WTC11 (cell line): ENCODE data around the gene RAN. TPM values are rescaled to one million over a fixed set of nuclear protein-coding genes. Genes with fewer than 3 reads are reported as not detected.

Source experiments
- ATAC-seq: fragments of 200-7000 bp; cut with Tn5 transposase; 2 replicates; pipeline ENCODE4 v1.10.0; 2021; ENCODE audit warnings: mild to moderate bottlenecking, moderate library complexity
- CTCF ChIA-PET: fragments of 300-600 bp; sonication (Branson Sonifier 250); formaldehyde crosslinking; loops from one replicate; lab custom pipeline; 2021; ENCODE audit warnings: antibody characterized with exemption; lab: Charles Lee
- POLR2A ChIA-PET: fragments of 350-600 bp; sonication (Branson Sonifier 250); formaldehyde crosslinking; loops from one replicate; lab custom pipeline; 2021; ENCODE audit warnings: antibody characterized with exemption; lab: Charles Lee
- DNase-seq: peaks from one replicate; pipeline ENCODE4 v3.0.0; 2021; ENCODE audit warnings: low spot score
- H3K27ac Mint-ChIP-seq: 2 replicates; pipeline ENCODE4 v1.8.0; 2021; ENCODE audit warnings: mixed read lengths
- H3K27me3 Mint-ChIP-seq: 2 replicates; pipeline ENCODE4 v1.8.0; 2021; ENCODE audit warnings: low read depth, mild to moderate bottlenecking, moderate library complexity, mixed read lengths
- H3K36me3 Mint-ChIP-seq: 2 replicates; pipeline ENCODE4 v1.8.0; 2021; ENCODE audit warnings: mixed read lengths
- H3K4me1 Mint-ChIP-seq: 2 replicates; pipeline ENCODE4 v1.8.0; 2022; ENCODE audit warnings: mixed read lengths
- H3K4me3 Mint-ChIP-seq: 2 replicates; pipeline ENCODE4 v1.8.0; 2021; ENCODE audit warnings: mild to moderate bottlenecking, moderate library complexity, mixed read lengths
- H3K9me3 Mint-ChIP-seq: 2 replicates; pipeline ENCODE4 v1.8.0; 2021; ENCODE audit warnings: mixed read lengths
- ELF4 ChIP-seq: sonication (generic); formaldehyde crosslinking; IDR thresholded peaks from 2 replicates; pipeline ENCODE4 v1.8.1; 2022; ENCODE audit warnings: low read depth, mild to moderate bottlenecking, moderate library complexity, missing genetic modification reagents
- EMX1 ChIP-seq: fragments of 250-450 bp; sonication (Bioruptor Pico); IDR thresholded peaks from 2 replicates; pipeline ENCODE4 v1.8.0; 2021; ENCODE audit warnings: mild to moderate bottlenecking
- HMGA2 ChIP-seq: fragments of 250-450 bp; sonication (Bioruptor Pico); IDR thresholded peaks from 2 replicates; pipeline ENCODE4 v1.4.0; 2021; ENCODE audit warnings: mild to moderate bottlenecking, moderate library complexity
- MXD4 ChIP-seq: fragments of 250-450 bp; sonication (Bioruptor Pico); IDR thresholded peaks from 2 replicates; pipeline ENCODE4 v1.8.0; 2021; ENCODE audit warnings: mild to moderate bottlenecking, moderate library complexity, borderline replicate concordance
- NR2C2 ChIP-seq: sonication (generic); formaldehyde crosslinking; IDR thresholded peaks from 2 replicates; pipeline ENCODE4 v1.8.0; 2022; ENCODE audit warnings: mild to moderate bottlenecking, missing genetic modification reagents
- total RNA-seq: library from RNA; stranded (reverse); gene quantifications from 3 replicates; pipeline ENCODE4 v1.2.3, GENCODE V29; 2021
- TF ChIP-seq, protein P1 (sequence below): sonication (generic); formaldehyde crosslinking; IDR thresholded peaks from 2 replicates; pipeline ENCODE4 v1.8.1; 2023; ENCODE audit warnings: mild to moderate bottlenecking, missing genetic modification reagents
- TF ChIP-seq, protein P2 (sequence below): fragments of 200-600 bp; IDR thresholded peaks from 2 replicates; pipeline ENCODE4 v1.8.0; 2022; ENCODE audit warnings: antibody characterized with exemption
- TF ChIP-seq, protein P3 (sequence below): sonication (generic); formaldehyde crosslinking; IDR thresholded peaks from 2 replicates; pipeline ENCODE4 v1.8.1; 2022; ENCODE audit warnings: mild to moderate bottlenecking, missing genetic modification reagents, moderate library complexity, borderline replicate concordance
- TF ChIP-seq, protein P4 (sequence below): sonication (generic); formaldehyde crosslinking; IDR thresholded peaks from 2 replicates; pipeline ENCODE4 v1.8.0; 2023; ENCODE audit warnings: mild to moderate bottlenecking, missing genetic modification reagents
- TF ChIP-seq, protein P5 (sequence below): sonication (generic); formaldehyde crosslinking; IDR thresholded peaks from 2 replicates; pipeline ENCODE4 v1.8.0; 2023; ENCODE audit warnings: missing genetic modification reagents
- TF ChIP-seq, protein P6 (sequence below): sonication (generic); formaldehyde crosslinking; IDR thresholded peaks from 2 replicates; pipeline ENCODE4 v1.8.1; 2022; ENCODE audit warnings: low read depth, mild to moderate bottlenecking, moderate library complexity, missing genetic modification reagents, borderline replicate concordance
- TF ChIP-seq, protein P7 (sequence below): sonication (generic); formaldehyde crosslinking; IDR thresholded peaks from 2 replicates; pipeline ENCODE4 v1.8.1; 2023; ENCODE audit warnings: mild to moderate bottlenecking, moderate library complexity, missing genetic modification reagents
- TF ChIP-seq, protein P8 (sequence below): fragments of 250-450 bp; sonication (Bioruptor Pico); IDR thresholded peaks from 2 replicates; pipeline ENCODE4 v1.9.0; 2021; ENCODE audit warnings: moderate library complexity, mild to moderate bottlenecking, inconsistent platforms, borderline replicate concordance

Gene RAN
- total RNA-seq, 1 experiment from 2014 or later, result 1,745 TPM

DNA sequence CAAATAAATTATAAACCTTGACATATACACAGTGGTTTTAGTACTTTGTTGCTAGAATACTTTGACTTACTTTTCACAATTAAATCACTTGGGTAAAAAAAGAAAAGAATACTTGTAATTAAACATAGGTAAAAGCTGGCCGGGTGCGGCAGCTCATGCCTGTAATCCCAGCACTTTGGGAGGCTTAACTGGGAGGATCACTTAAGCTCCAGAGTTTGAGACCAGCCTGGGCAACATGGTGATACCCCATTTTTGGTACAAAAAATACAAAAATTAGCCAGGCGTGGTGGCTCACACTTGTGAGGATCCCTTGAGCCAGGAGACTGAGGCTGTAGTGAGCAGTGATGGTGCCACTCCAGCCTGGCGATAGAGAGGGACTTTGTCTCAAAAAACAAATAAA is 40.6 kb upstream of the RAN start:
- Mint-ChIP-seq H3K36me3 (peaks cover 8% of the 10 kb centered on the region), H3K9me3 (no peaks in the 10 kb centered on the region), H3K4me1 (peaks cover 64% of the 10 kb centered on the region), H3K27ac (no peak overlapping the region; the same call in 1 of the 2 replicates), H3K4me3 (no peak overlapping the region), H3K27me3 (no peaks in the 10 kb centered on the region)
- ChIA-PET POLR2A (no interaction called here), CTCF (interaction anchor here (6.2 kb wide), 1 partner anchor 39 kb away, joined by 36 read pairs; no protein-coding TSS in a partner anchor)
- DNase-seq, result no peak
- TF ChIP-seq, protein P1, sequence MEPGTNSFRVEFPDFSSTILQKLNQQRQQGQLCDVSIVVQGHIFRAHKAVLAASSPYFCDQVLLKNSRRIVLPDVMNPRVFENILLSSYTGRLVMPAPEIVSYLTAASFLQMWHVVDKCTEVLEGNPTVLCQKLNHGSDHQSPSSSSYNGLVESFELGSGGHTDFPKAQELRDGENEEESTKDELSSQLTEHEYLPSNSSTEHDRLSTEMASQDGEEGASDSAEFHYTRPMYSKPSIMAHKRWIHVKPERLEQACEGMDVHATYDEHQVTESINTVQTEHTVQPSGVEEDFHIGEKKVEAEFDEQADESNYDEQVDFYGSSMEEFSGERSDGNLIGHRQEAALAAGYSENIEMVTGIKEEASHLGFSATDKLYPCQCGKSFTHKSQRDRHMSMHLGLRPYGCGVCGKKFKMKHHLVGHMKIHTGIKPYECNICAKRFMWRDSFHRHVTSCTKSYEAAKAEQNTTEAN (CRISPR knock-in tag), result no peak
- TF ChIP-seq MXD4 (CRISPR knock-in tag) (no peak), ELF4 (CRISPR knock-in tag) (no peak), EMX1 (CRISPR knock-in tag) (no peak), HMGA2 (CRISPR knock-in tag) (no peak), NR2C2 (no peak)
- TF ChIP-seq, protein P2, sequence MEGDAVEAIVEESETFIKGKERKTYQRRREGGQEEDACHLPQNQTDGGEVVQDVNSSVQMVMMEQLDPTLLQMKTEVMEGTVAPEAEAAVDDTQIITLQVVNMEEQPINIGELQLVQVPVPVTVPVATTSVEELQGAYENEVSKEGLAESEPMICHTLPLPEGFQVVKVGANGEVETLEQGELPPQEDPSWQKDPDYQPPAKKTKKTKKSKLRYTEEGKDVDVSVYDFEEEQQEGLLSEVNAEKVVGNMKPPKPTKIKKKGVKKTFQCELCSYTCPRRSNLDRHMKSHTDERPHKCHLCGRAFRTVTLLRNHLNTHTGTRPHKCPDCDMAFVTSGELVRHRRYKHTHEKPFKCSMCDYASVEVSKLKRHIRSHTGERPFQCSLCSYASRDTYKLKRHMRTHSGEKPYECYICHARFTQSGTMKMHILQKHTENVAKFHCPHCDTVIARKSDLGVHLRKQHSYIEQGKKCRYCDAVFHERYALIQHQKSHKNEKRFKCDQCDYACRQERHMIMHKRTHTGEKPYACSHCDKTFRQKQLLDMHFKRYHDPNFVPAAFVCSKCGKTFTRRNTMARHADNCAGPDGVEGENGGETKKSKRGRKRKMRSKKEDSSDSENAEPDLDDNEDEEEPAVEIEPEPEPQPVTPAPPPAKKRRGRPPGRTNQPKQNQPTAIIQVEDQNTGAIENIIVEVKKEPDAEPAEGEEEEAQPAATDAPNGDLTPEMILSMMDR, result no peak
- TF ChIP-seq, protein P3, sequence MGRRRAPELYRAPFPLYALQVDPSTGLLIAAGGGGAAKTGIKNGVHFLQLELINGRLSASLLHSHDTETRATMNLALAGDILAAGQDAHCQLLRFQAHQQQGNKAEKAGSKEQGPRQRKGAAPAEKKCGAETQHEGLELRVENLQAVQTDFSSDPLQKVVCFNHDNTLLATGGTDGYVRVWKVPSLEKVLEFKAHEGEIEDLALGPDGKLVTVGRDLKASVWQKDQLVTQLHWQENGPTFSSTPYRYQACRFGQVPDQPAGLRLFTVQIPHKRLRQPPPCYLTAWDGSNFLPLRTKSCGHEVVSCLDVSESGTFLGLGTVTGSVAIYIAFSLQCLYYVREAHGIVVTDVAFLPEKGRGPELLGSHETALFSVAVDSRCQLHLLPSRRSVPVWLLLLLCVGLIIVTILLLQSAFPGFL (CRISPR knock-in tag), result no peak
- TF ChIP-seq, protein P4, sequence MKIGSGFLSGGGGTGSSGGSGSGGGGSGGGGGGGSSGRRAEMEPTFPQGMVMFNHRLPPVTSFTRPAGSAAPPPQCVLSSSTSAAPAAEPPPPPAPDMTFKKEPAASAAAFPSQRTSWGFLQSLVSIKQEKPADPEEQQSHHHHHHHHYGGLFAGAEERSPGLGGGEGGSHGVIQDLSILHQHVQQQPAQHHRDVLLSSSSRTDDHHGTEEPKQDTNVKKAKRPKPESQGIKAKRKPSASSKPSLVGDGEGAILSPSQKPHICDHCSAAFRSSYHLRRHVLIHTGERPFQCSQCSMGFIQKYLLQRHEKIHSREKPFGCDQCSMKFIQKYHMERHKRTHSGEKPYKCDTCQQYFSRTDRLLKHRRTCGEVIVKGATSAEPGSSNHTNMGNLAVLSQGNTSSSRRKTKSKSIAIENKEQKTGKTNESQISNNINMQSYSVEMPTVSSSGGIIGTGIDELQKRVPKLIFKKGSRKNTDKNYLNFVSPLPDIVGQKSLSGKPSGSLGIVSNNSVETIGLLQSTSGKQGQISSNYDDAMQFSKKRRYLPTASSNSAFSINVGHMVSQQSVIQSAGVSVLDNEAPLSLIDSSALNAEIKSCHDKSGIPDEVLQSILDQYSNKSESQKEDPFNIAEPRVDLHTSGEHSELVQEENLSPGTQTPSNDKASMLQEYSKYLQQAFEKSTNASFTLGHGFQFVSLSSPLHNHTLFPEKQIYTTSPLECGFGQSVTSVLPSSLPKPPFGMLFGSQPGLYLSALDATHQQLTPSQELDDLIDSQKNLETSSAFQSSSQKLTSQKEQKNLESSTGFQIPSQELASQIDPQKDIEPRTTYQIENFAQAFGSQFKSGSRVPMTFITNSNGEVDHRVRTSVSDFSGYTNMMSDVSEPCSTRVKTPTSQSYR (CRISPR knock-in tag), result no peak
- TF ChIP-seq, protein P5, sequence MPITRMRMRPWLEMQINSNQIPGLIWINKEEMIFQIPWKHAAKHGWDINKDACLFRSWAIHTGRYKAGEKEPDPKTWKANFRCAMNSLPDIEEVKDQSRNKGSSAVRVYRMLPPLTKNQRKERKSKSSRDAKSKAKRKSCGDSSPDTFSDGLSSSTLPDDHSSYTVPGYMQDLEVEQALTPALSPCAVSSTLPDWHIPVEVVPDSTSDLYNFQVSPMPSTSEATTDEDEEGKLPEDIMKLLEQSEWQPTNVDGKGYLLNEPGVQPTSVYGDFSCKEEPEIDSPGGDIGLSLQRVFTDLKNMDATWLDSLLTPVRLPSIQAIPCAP (CRISPR knock-in tag), result no peak
- TF ChIP-seq, protein P6, sequence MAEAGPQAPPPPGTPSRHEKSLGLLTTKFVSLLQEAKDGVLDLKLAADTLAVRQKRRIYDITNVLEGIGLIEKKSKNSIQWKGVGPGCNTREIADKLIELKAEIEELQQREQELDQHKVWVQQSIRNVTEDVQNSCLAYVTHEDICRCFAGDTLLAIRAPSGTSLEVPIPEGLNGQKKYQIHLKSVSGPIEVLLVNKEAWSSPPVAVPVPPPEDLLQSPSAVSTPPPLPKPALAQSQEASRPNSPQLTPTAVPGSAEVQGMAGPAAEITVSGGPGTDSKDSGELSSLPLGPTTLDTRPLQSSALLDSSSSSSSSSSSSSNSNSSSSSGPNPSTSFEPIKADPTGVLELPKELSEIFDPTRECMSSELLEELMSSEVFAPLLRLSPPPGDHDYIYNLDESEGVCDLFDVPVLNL (CRISPR knock-in tag), result no peak
- TF ChIP-seq, protein P7, sequence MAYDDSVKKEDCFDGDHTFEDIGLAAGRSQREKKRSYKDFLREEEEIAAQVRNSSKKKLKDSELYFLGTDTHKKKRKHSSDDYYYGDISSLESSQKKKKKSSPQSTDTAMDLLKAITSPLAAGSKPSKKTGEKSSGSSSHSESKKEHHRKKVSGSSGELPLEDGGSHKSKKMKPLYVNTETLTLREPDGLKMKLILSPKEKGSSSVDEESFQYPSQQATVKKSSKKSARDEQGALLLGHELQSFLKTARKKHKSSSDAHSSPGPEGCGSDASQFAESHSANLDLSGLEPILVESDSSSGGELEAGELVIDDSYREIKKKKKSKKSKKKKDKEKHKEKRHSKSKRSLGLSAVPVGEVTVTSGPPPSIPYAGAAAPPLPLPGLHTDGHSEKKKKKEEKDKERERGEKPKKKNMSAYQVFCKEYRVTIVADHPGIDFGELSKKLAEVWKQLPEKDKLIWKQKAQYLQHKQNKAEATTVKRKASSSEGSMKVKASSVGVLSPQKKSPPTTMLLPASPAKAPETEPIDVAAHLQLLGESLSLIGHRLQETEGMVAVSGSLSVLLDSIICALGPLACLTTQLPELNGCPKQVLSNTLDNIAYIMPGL, result no peak
- TF ChIP-seq, protein P8, sequence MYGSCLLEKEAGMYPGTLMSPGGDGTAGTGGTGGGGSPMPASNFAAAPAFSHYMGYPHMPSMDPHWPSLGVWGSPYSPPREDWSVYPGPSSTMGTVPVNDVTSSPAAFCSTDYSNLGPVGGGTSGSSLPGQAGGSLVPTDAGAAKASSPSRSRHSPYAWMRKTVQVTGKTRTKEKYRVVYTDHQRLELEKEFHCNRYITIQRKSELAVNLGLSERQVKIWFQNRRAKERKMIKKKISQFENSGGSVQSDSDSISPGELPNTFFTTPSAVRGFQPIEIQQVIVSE, result no peak
- ATAC-seq, result no peak
